Prostate gland (tissue), 2 donors: ENCODE measurements around the gene CYB561D2. TPM values are rescaled to one million over a fixed set of nuclear protein-coding genes. Genes with fewer than 3 reads are reported as not detected.

ENCODE experiments used
- DNase-seq: peaks from one replicate; pipeline ENCODE4 v3.0.0-alpha.2; 2019; ENCODE audit warnings: low spot score
- H3K27ac ChIP-seq, 2 donors: fragments of 200-600 bp; sonication (generic); 2 replicates each; pipeline ENCODE4 v1.5.1; 2017 to 2019
- H3K27me3 ChIP-seq: fragments of 200-600 bp; sonication (generic); replicated peaks from 2 replicates; pipeline ENCODE4 v1.5.1; 2019; ENCODE audit not compliant: insufficient read depth
- H3K36me3 ChIP-seq, 2 donors: fragments of 200-600 bp; sonication (generic); 1 replicate in 1 of 2; 2 replicates in 1 of 2; pipeline versions ENCODE4 v1.5.1 to v1.8.1; 2017 to 2019
- H3K4me1 ChIP-seq: fragments of 200-600 bp; sonication (generic); replicated peaks from 2 replicates; pipeline ENCODE4 v1.5.1; 2019
- H3K4me3 ChIP-seq, 2 donors: fragments of 200-600 bp; sonication (generic); 2 replicates each; pipeline ENCODE4 v1.5.1; 2017 to 2019
- H3K9me3 ChIP-seq: fragments of 200-600 bp; sonication (generic); 2 replicates; pipeline ENCODE4 v1.5.1; 2017
- CTCF ChIP-seq, 4 experiments: fragments of 200-600 bp in 2 of 4; fragments of 450-650 bp in 2 of 4; sonication (generic) in 2 of 4; IDR thresholded peaks; 1 replicate in 3 of 4; 2 replicates in 1 of 4; pipeline ENCODE4 v1.5.1; 2016 to 2019; ENCODE audit warnings: antibody characterized with exemption in 4 of 4, mild to moderate bottlenecking in 2 of 4, moderate library complexity in 2 of 4
- POLR2A ChIP-seq: fragments of 450-650 bp; IDR thresholded peaks from one replicate; pipeline ENCODE4 v1.6.1; 2016; ENCODE audit warnings: antibody characterized with exemption, mild to moderate bottlenecking
- POLR2AphosphoS5 ChIP-seq: sonication (generic); formaldehyde crosslinking; IDR thresholded peaks from one replicate; pipeline ENCODE4 v1.6.1; 2017; ENCODE audit warnings: antibody characterized with exemption
- WGBS: methylation state at CpG from one replicate; pipeline ENCODE4 v1.1.5; 2018; 5-methylcytosine and 5-hydroxymethylcytosine counted together
- intact Hi-C: fragments of 100-400 bp; cut with DNase I; formaldehyde crosslinking; loops from one replicate; pipeline ENCODE4 v1.14.2; 2022
- total RNA-seq, 2 donors: library from RNA; depleted of rRNA; stranded (reverse); fragments of >200 nt; gene quantifications; one replicate each; pipeline ENCODE4 v1.1.0, GENCODE V29; 2016

The CYB561D2 gene
- total RNA-seq, 2 donors from 2014 or later: 33.2 to 39.9 TPM

- no peak overlapping the region for H3K4me3 ChIP-seq
- H3K36me3 ChIP-seq: no peaks in the 10 kb centered on the region
- H3K27me3 ChIP-seq: no peaks in the 10 kb centered on the region
- no peak overlapping the region for H3K27ac ChIP-seq
- peaks cover 8% of the 10 kb centered on the region for H3K4me1 ChIP-seq
- DNase-seq: no peak
- H3K9me3 ChIP-seq: no peaks in the 10 kb centered on the region
- no peak for TF ChIP-seq CTCF (IDR thresholded peaks at IDR 0.05)
- TF ChIP-seq POLR2A: no peak
- TF ChIP-seq POLR2AphosphoS5: no peak
- intact Hi-C loops: loop anchor here (10.0 kb wide), 1 partner anchor 1063 kb away; no protein-coding TSS in a partner anchor
- WGBS: 93% methylated on average over 13 of the region's 13 CpGs
These were observed 8.5 kb upstream of the CYB561D2 start for GRCh38 chr3:50341996-50342650.

- Histone ChIP-seq H3K27ac (no peak overlapping the region), H3K4me3 (no peak overlapping the region), H3K36me3 (no peaks in the 10 kb centered on the region), H3K4me1 (peaks cover 7% of the 10 kb centered on the region), H3K9me3 (no peaks in the 10 kb centered on the region), H3K27me3 (no peaks in the 10 kb centered on the region)
- WGBS: 91% methylated on average over 13 of the region's 13 CpGs
- intact Hi-C loops: loop anchor here (10.0 kb wide), 1 partner anchor 1062 kb away; no protein-coding TSS in a partner anchor
- no peak for TF ChIP-seq POLR2AphosphoS5
- no peak for TF ChIP-seq CTCF (IDR thresholded peaks at IDR 0.05)
- TF ChIP-seq POLR2A: no peak
- no peak for DNase-seq
These were observed 7.6 kb upstream of the CYB561D2 start for GRCh38 chr3:50342813-50343633.

- peak overlapping the region; percentile 9 to 33 for H3K4me3 ChIP-seq
These were observed 5.7 kb upstream of the CYB561D2 start for GRCh38 chr3:50345008-50345407.

GRCh38 chr3:50345586-50346234, 5.0 kb upstream of the CYB561D2 start, which contains the start of gene ZMYND10:
Gene ZMYND10 (minus strand): TSS chr3:50345732. CDS start chr3:50345579, 153 bp downstream.
- H3K27ac ChIP-seq: peak within 1 kb of the TSS in 1 of 2 donors; percentile 14
- peak within 1 kb of the TSS; percentile 9 to 33 for H3K4me3 ChIP-seq
- DNase-seq: peak; percentile 43
- H3K27me3 ChIP-seq: no peaks in the 10 kb centered on the region
- intact Hi-C loops: loop anchor here (2.0 to 10.0 kb wide), 2 partner anchors 197 to 1059 kb away; no protein-coding TSS in a partner anchor
- TF ChIP-seq CTCF (IDR thresholded peaks at IDR 0.05) (no peak), POLR2A (no peak), POLR2AphosphoS5 (peak; percentile 27)
- H3K9me3 ChIP-seq: no peaks in the 10 kb centered on the region
- no peaks in the 10 kb centered on the region for H3K36me3 ChIP-seq
- 12% methylated on average over 41 of the region's 45 CpGs for whole genome bisulfite sequencing
- H3K4me1 ChIP-seq: peaks cover 10% of the 10 kb centered on the region

More at GRCh38 chr3:50345008-50345407, 5.7 kb upstream of the CYB561D2 start:
- Histone ChIP-seq H3K27me3 (no peaks in the 10 kb centered on the region), H3K36me3 (no peaks in the 10 kb centered on the region), H3K9me3 (no peaks in the 10 kb centered on the region), H3K4me1 (peaks cover 10% of the 10 kb centered on the region), H3K27ac (no peak overlapping the region)
- TF ChIP-seq POLR2A (no peak), POLR2AphosphoS5 (no peak), CTCF (IDR thresholded peaks at IDR 0.05) (no peak)
- WGBS: 55% methylated on average over 6 of the region's 8 CpGs
- intact Hi-C loops: loop anchor here (10.0 kb wide), 1 partner anchor 1060 kb away; no protein-coding TSS in a partner anchor
- DNase-seq: no peak
